ENCODE measurements around the gene UBXN10.
A peak's percentile ranks its signal among the peaks of the same experiment; 100 is the strongest.

Gene UBXN10

GRCh38 chr1:20184481-20184900 lies 1.4 kb upstream of the UBXN10 start:
- Histone ChIP-seq H3K9me3 (ENCODE audit: control insufficient read depth, low read length) (peaks cover 5% of the 10 kb centered on the region), H3K36me3 (ENCODE audit: control insufficient read depth, insufficient read depth, low read length) (no peaks in the 10 kb centered on the region), H3K27ac (ENCODE audit: low read depth, low read length, severe bottlenecking) (peak overlapping the region; percentile 45), H3K4me1 (ENCODE audit: control insufficient read depth, insufficient read depth, low read length, poor library complexity, severe bottlenecking) (peaks cover 26% of the 10 kb centered on the region), H3K4me3 (ENCODE audit: extremely low read depth, insufficient read depth, low read length, poor library complexity, severe bottlenecking) (no peak overlapping the region)
- 64 to 67% methylated on average over 3 to 5 of the region's 6 CpGs for WGBS, 2 experiments (ENCODE audit: insufficient coverage in 2 of 2)

- no peaks in the 10 kb centered on the region for H3K36me3 ChIP-seq (ENCODE audit: control insufficient read depth, insufficient read depth, low read length)
- H3K27ac ChIP-seq (ENCODE audit: low read depth, low read length, severe bottlenecking), result peak overlapping the region; percentile 81
- peaks cover 5% of the 10 kb centered on the region for H3K9me3 ChIP-seq (ENCODE audit: control insufficient read depth, low read length)
- WGBS, 2 experiments (ENCODE audit: insufficient coverage in 2 of 2), result 73 to 79% methylated on average over 12 to 13 of the region's 17 CpGs
- H3K4me3 ChIP-seq (ENCODE audit: extremely low read depth, insufficient read depth, low read length, poor library complexity, severe bottlenecking), result peak overlapping the region; percentile 47
- peaks cover 27% of the 10 kb centered on the region for H3K4me1 ChIP-seq (ENCODE audit: control insufficient read depth, insufficient read depth, low read length, poor library complexity, severe bottlenecking)
Measured at GRCh38 chr1:20184997-20185833, 681 bp upstream of the UBXN10 start.

GRCh38 chr1:20187103-20187812 lies 1.4 kb downstream of the UBXN10 start:
- Histone ChIP-seq H3K4me1 (ENCODE audit: control insufficient read depth, insufficient read depth, low read length, poor library complexity, severe bottlenecking) (peaks cover 27% of the 10 kb centered on the region), H3K36me3 (ENCODE audit: control insufficient read depth, insufficient read depth, low read length) (no peaks in the 10 kb centered on the region), H3K9me3 (ENCODE audit: control insufficient read depth, low read length) (peaks cover 5% of the 10 kb centered on the region), H3K27ac (ENCODE audit: low read depth, low read length, severe bottlenecking) (no peak overlapping the region), H3K4me3 (ENCODE audit: extremely low read depth, insufficient read depth, low read length, poor library complexity, severe bottlenecking) (no peak overlapping the region)
- WGBS, 2 experiments (ENCODE audit: insufficient coverage in 2 of 2), result 90 to 93% methylated on average over 4 to 6 of the region's 7 CpGs

DNA sequence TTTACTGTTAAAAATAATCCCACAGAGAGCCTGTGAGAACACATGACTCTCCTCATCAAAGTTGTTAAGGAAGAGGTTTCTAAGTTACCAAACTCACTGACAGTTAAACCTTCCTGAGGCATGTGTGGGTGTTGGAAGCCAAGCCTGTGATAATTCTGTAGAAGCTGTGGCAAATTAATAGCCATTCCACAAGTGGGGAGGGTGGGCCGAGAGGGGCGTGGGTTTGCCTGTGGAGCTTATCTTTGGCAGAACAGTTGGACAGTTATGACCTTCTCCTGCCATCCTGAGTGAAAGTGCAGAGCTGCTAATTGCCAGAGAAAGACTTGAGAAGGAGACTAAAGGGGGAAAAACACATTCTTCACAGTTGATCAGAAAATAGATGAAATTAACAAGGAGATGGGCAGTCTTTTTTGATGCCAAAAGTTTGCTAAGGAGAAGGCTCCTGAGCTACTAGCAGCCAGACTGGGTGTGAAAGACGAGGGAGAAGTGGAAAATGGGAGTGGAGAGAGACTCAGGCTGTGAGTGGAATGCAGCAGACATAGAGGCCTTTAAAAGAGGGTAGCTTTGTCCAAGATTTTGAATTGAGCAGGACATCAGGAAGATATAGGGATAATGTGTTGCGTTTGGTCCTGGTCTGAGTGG lies 2.0 kb downstream of the UBXN10 start:
- H3K27ac ChIP-seq (ENCODE audit: low read depth, low read length, severe bottlenecking), result no peak overlapping the region
- H3K9me3 ChIP-seq (ENCODE audit: control insufficient read depth, low read length), result peaks cover 5% of the 10 kb centered on the region
- 81 to 82% methylated on average over 3 to 4 of the region's 4 CpGs for WGBS, 2 experiments (ENCODE audit: insufficient coverage in 2 of 2)
- no peak overlapping the region for H3K4me3 ChIP-seq (ENCODE audit: extremely low read depth, insufficient read depth, low read length, poor library complexity, severe bottlenecking)
- H3K4me1 ChIP-seq (ENCODE audit: control insufficient read depth, insufficient read depth, low read length, poor library complexity, severe bottlenecking), result peaks cover 27% of the 10 kb centered on the region
- H3K36me3 ChIP-seq (ENCODE audit: control insufficient read depth, insufficient read depth, low read length), result no peaks in the 10 kb centered on the region

- H3K9me3 ChIP-seq (ENCODE audit: control insufficient read depth, low read length), result peaks cover 5% of the 10 kb centered on the region
- peaks cover 27% of the 10 kb centered on the region for H3K4me1 ChIP-seq (ENCODE audit: control insufficient read depth, insufficient read depth, low read length, poor library complexity, severe bottlenecking)
- H3K4me3 ChIP-seq (ENCODE audit: extremely low read depth, insufficient read depth, low read length, poor library complexity, severe bottlenecking), result no peak overlapping the region
- no peaks in the 10 kb centered on the region for H3K36me3 ChIP-seq (ENCODE audit: control insufficient read depth, insufficient read depth, low read length)
- WGBS, 2 experiments (ENCODE audit: insufficient coverage in 2 of 2), result 93 to 100% methylated on average over 3 to 4 of the region's 4 CpGs
- no peak overlapping the region for H3K27ac ChIP-seq (ENCODE audit: low read depth, low read length, severe bottlenecking)
Measured at GRCh38 chr1:20188455-20188817, 2.5 kb downstream of the UBXN10 start.

DNA sequence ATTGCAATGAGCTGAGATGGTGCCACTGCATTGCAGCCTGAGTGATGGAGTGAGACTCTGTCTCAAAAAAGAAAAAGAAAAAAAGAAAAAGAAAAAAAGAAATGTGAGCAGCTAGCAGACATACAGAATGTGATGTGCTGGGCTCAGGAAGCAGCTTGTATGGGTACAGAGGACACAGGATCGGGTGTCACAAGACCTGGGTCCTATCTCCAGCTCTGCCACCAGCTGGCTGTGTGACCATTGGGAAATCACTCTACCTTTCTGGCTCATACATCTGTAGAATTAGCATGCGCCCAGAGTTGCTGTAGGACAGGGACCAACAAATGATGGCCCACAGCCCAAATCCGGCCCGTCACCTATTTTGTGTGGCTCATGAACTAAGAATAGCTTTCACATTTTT lies 3.8 kb downstream of the UBXN10 start:
- Histone ChIP-seq H3K4me1 (ENCODE audit: control insufficient read depth, insufficient read depth, low read length, poor library complexity, severe bottlenecking) (peaks cover 27% of the 10 kb centered on the region), H3K27ac (ENCODE audit: low read depth, low read length, severe bottlenecking) (no peak overlapping the region), H3K36me3 (ENCODE audit: control insufficient read depth, insufficient read depth, low read length) (no peaks in the 10 kb centered on the region), H3K9me3 (ENCODE audit: control insufficient read depth, low read length) (peaks cover 5% of the 10 kb centered on the region), H3K4me3 (ENCODE audit: extremely low read depth, insufficient read depth, low read length, poor library complexity, severe bottlenecking) (no peak overlapping the region)
- 83 to 94% methylated on average over 1 to 2 of the region's 4 CpGs for WGBS, 2 experiments (ENCODE audit: insufficient coverage in 2 of 2)

- H3K4me3 ChIP-seq (ENCODE audit: extremely low read depth, insufficient read depth, low read length, poor library complexity, severe bottlenecking), result no peak overlapping the region
- H3K9me3 ChIP-seq (ENCODE audit: control insufficient read depth, low read length), result no peaks in the 10 kb centered on the region
- H3K27ac ChIP-seq (ENCODE audit: low read depth, low read length, severe bottlenecking), result no peak overlapping the region
- no peaks in the 10 kb centered on the region for H3K36me3 ChIP-seq (ENCODE audit: control insufficient read depth, insufficient read depth, low read length)
- H3K4me1 ChIP-seq (ENCODE audit: control insufficient read depth, insufficient read depth, low read length, poor library complexity, severe bottlenecking), result peaks cover 18% of the 10 kb centered on the region
- 91 to 95% methylated on average over 13 to 18 of the region's 19 CpGs for WGBS, 2 experiments (ENCODE audit: insufficient coverage in 2 of 2)
Measured at GRCh38 chr1:20190256-20191160, 4.6 kb downstream of the UBXN10 start.

DNA sequence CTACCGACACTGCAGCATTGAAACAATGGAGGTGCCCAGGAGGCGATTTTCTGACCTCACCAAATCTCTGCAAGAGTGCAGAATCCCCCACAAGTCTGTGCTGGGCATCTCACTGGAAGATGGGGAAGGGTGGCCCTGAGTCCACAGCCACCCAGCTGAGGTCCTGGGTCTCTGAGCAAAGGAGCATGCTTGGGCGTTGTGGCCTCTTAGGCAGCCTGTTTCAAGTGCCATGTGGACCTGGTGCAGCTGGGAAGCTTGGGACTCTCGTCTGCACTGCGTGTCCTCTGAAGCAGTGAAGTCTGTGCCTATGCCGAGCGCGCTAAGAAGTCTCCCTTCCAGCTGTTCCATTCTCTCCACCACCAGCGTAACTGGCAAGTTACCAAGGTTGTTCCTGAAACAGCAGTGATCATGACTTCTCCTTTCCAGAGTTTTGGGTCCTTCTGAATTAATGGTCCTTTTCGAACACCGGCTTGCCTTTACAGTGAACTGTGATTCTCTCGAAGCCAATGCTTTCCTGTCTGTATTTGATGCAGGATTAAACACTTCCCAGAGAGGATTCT lies 5.5 kb downstream of the UBXN10 start:
- Histone ChIP-seq H3K36me3 (ENCODE audit: control insufficient read depth, insufficient read depth, low read length) (no peaks in the 10 kb centered on the region), H3K9me3 (ENCODE audit: control insufficient read depth, low read length) (no peaks in the 10 kb centered on the region)
- 88 to 95% methylated on average over 11 to 12 of the region's 12 CpGs for WGBS, 2 experiments (ENCODE audit: insufficient coverage in 2 of 2)

GRCh38 chr1:20192364-20192763 lies 6.5 kb downstream of the UBXN10 start:
- H3K4me3 ChIP-seq (ENCODE audit: extremely low read depth, insufficient read depth, low read length, poor library complexity, severe bottlenecking), result no peak overlapping the region
- no peak overlapping the region for H3K27ac ChIP-seq (ENCODE audit: low read depth, low read length, severe bottlenecking)
- no peaks in the 10 kb centered on the region for H3K9me3 ChIP-seq (ENCODE audit: control insufficient read depth, low read length)
- WGBS, 2 experiments (ENCODE audit: insufficient coverage in 2 of 2), result 85 to 96% methylated on average over 4 to 5 of the region's 5 CpGs
- H3K4me1 ChIP-seq (ENCODE audit: control insufficient read depth, insufficient read depth, low read length, poor library complexity, severe bottlenecking), result peaks cover 16% of the 10 kb centered on the region
- no peaks in the 10 kb centered on the region for H3K36me3 ChIP-seq (ENCODE audit: control insufficient read depth, insufficient read depth, low read length)

More for the DNA sequence above, 5.5 kb downstream of the UBXN10 start:
- Histone ChIP-seq H3K4me3 (ENCODE audit: extremely low read depth, insufficient read depth, low read length, poor library complexity, severe bottlenecking) (no peak overlapping the region), H3K27ac (ENCODE audit: low read depth, low read length, severe bottlenecking) (no peak overlapping the region), H3K4me1 (ENCODE audit: control insufficient read depth, insufficient read depth, low read length, poor library complexity, severe bottlenecking) (peaks cover 16% of the 10 kb centered on the region)

Measured in mesodermal cell (in vitro differentiated cells).